Liver (tissue), 9 donors: ENCODE measurements around the gene TATDN2. TPM values are rescaled to one million over a fixed set of nuclear protein-coding genes. Genes with fewer than 3 reads are reported as not detected.

Source experiments
- DNase-seq: peaks from one replicate; pipeline ENCODE4 v3.0.0-alpha.2; 2017; ENCODE audit warnings: low spot score
- H3K27ac ChIP-seq, 2 donors: one replicate each; pipeline ENCODE4 v1.7.0; 2013; ENCODE audit warnings: inconsistent platforms in 2 of 2, low read length in 2 of 2, control low read depth in 1 of 2, low read depth in 1 of 2, mild to moderate bottlenecking in 1 of 2
- H3K27me3 ChIP-seq, 4 donors: one replicate each; pipeline versions ENCODE4 v1.6.1 to v1.7.0; 2013; ENCODE audit warnings: low read length in 3 of 4, inconsistent platforms in 1 of 4, mild to moderate bottlenecking in 1 of 4, moderate library complexity in 1 of 4; ENCODE audit not compliant: control insufficient read depth in 4 of 4, insufficient read depth in 4 of 4
- H3K36me3 ChIP-seq, 4 donors: one replicate each; pipeline versions ENCODE4 v1.6.1 to v1.7.0; 2013; ENCODE audit warnings: low read length in 3 of 4, mild to moderate bottlenecking in 3 of 4, low read depth in 1 of 4, moderate library complexity in 1 of 4; ENCODE audit not compliant: control insufficient read depth in 4 of 4, insufficient read depth in 3 of 4
- H3K4me1 ChIP-seq, 4 donors: one replicate each; pipeline versions ENCODE4 v1.6.1 to v1.7.0; 2013; ENCODE audit warnings: low read length in 3 of 4, mild to moderate bottlenecking in 3 of 4, moderate library complexity in 1 of 4; ENCODE audit not compliant: control insufficient read depth in 4 of 4, insufficient read depth in 4 of 4
- H3K4me3 ChIP-seq, 3 donors: one replicate each; pipeline versions ENCODE4 v1.6.1 to v1.7.0; 2013; ENCODE audit warnings: low read length in 3 of 3, control low read depth in 1 of 3, low read depth in 1 of 3, mild to moderate bottlenecking in 1 of 3
- H3K9ac ChIP-seq, 2 donors: one replicate each; pipeline ENCODE4 v1.7.0; 2013; ENCODE audit warnings: low read length in 2 of 2, mild to moderate bottlenecking in 2 of 2, moderate library complexity in 2 of 2, control low read depth in 1 of 2, low read depth in 1 of 2
- H3K9me3 ChIP-seq, 4 donors: one replicate each; pipeline versions ENCODE4 v1.6.1 to v1.7.0; 2013; ENCODE audit warnings: low read length in 3 of 4; ENCODE audit not compliant: control insufficient read depth in 4 of 4
- ATF3 ChIP-seq: IDR thresholded peaks from 2 replicates; pipeline ENCODE4 v1.6.1; 2016; ENCODE audit warnings: antibody characterized with exemption
- CTCF ChIP-seq: fragments of 150-350 bp; IDR thresholded peaks from 2 replicates; pipeline ENCODE4 v1.5.1; 2017; ENCODE audit warnings: improper control_type of control experiment, low read depth, low read length; ENCODE audit not compliant: missing input control
- EGR1 ChIP-seq, 2 donors: IDR thresholded peaks; 2 replicates each; pipeline ENCODE4 v1.6.1; 2016 to 2018; ENCODE audit warnings: antibody characterized with exemption in 2 of 2, low read depth in 2 of 2
- FOXA1 ChIP-seq: IDR thresholded peaks from 2 replicates; pipeline ENCODE4 v1.6.1; 2016; ENCODE audit warnings: antibody characterized with exemption
- FOXA2 ChIP-seq: IDR thresholded peaks from 2 replicates; pipeline ENCODE4 v1.6.1; 2016; ENCODE audit warnings: antibody characterized with exemption
- GABPA ChIP-seq, 2 donors: IDR thresholded peaks in 1 of 2; conservative IDR thresholded peaks in 1 of 2; 2 replicates each; pipeline ENCODE4 v1.6.1; 2016; ENCODE audit warnings: antibody characterized with exemption in 2 of 2, mild to moderate bottlenecking in 1 of 2, moderate library complexity in 1 of 2
- HNF4A ChIP-seq, 2 donors: conservative IDR thresholded peaks; 2 replicates each; pipeline ENCODE4 v1.6.1; 2016; ENCODE audit warnings: antibody characterized with exemption in 2 of 2, mild to moderate bottlenecking in 2 of 2
- HNF4G ChIP-seq: IDR thresholded peaks from 2 replicates; pipeline ENCODE4 v1.6.1; 2016; ENCODE audit warnings: antibody characterized with exemption
- JUND ChIP-seq, 2 donors: IDR thresholded peaks; 2 replicates each; pipeline ENCODE4 v1.6.1; 2016; ENCODE audit warnings: antibody characterized with exemption in 2 of 2
- NR2F2 ChIP-seq: IDR thresholded peaks from 2 replicates; pipeline ENCODE4 v1.6.1; 2016; ENCODE audit warnings: antibody characterized with exemption
- RAD21 ChIP-seq, 2 donors: IDR thresholded peaks; 2 replicates each; pipeline ENCODE4 v1.6.1; 2016; ENCODE audit warnings: antibody characterized with exemption in 2 of 2, mild to moderate bottlenecking in 2 of 2
- REST ChIP-seq: IDR thresholded peaks from 2 replicates; pipeline ENCODE4 v1.6.1; 2016; ENCODE audit warnings: antibody characterized with exemption, mild to moderate bottlenecking
- RXRA ChIP-seq, 2 donors: IDR thresholded peaks; 2 replicates each; pipeline ENCODE4 v1.6.1; 2017 to 2018; ENCODE audit warnings: antibody characterized with exemption in 2 of 2, mild to moderate bottlenecking in 1 of 2
- SP1 ChIP-seq: IDR thresholded peaks from 2 replicates; pipeline ENCODE4 v1.6.1; 2018; ENCODE audit warnings: antibody characterized with exemption, mild to moderate bottlenecking
- TAF1 ChIP-seq: conservative IDR thresholded peaks from 2 replicates; pipeline ENCODE4 v1.6.1; 2016; ENCODE audit warnings: antibody characterized with exemption, mild to moderate bottlenecking
- YY1 ChIP-seq: IDR thresholded peaks from 2 replicates; pipeline ENCODE4 v1.6.1; 2016; ENCODE audit warnings: antibody characterized with exemption, mild to moderate bottlenecking
- WGBS: extraction: QIAGEN DNeasy Blood & Tissue Kit; methylation state at CpG from one replicate; pipeline ENCODE4 v1.1.7; 2013; 5-methylcytosine and 5-hydroxymethylcytosine counted together
- polyA plus RNA-seq, 2 donors: library from polyadenylated mRNA; stranded (reverse) in 1 of 2; unstranded in 1 of 2; fragments of 200-250 nt in 1 of 2; fragments of >200 nt in 1 of 2; fragmentation: Nextera tagmentation in 1 of 2; extraction: Ambion mirVana in 1 of 2; gene quantifications; one replicate each; pipeline versions ENCODE4 v1.2.1 to v1.2.3, GENCODE V29; 2013 to 2015
- total RNA-seq, 2 donors: library from RNA; depleted of rRNA; stranded (reverse); fragments of >200 nt; gene quantifications; one replicate each; pipeline ENCODE4 v1.2.3, GENCODE V29; 2014
- TF ChIP-seq, protein P1 (sequence below): IDR thresholded peaks from 2 replicates; pipeline ENCODE4 v1.6.1; 2016; ENCODE audit warnings: antibody characterized with exemption
- TF ChIP-seq, protein P2 (sequence below): IDR thresholded peaks from 2 replicates; pipeline ENCODE4 v1.6.1; 2016; ENCODE audit warnings: antibody characterized with exemption
- donor health status: healthy.
- donor health status: healthy.
- donor health status: healthy.
- donor health status: healthy.
- donor health status: healthy.

TATDN2 gene
- total and polyA plus RNA-seq, 4 donors, result 3.7 to 14.2 (median 9.0) TPM

DNA sequence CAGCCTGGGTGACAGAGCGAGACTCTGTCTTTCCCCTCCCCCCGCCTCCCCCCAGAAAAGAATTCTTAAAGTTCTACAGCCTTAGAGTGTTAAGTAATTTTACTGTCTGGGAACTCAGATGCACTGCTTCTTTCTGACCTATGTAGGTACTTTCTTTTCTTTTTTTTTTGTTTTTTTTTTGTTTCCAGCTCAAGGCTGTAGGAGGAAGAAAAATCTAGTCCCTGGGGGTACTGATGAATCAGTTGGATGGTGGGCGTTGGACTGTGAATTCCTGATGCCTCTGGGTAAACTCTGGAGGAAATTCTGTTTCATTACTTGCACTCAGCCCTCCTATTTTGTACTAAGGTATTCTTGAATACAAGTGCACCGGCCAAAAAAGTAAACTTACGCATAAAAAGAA, 33.7 kb downstream of the TATDN2 start:
- Histone ChIP-seq H3K9me3 (no peaks in the 10 kb centered on the region), H3K27ac (no peak overlapping the region), H3K36me3 (peaks cover 9 to 54% (median 22%) of the 10 kb centered on the region in 4 donors), H3K27me3 (no peaks in the 10 kb centered on the region), H3K4me3 (no peak overlapping the region), H3K4me1 (no peaks in the 10 kb centered on the region), H3K9ac (no peak overlapping the region)
- no peak for DNase-seq
- TF ChIP-seq TAF1, result no peak
- no peak for TF ChIP-seq NR2F2
- TF ChIP-seq HNF4A (conservative IDR thresholded peaks at IDR 0.05), result no peak
- TF ChIP-seq GABPA (IDR thresholded peaks at IDR 0.05 in 1 of 2, conservative IDR thresholded peaks at IDR 0.05 in 1 of 2), result no peak
- no peak for TF ChIP-seq RAD21 (IDR thresholded peaks at IDR 0.05)
- no peak for TF ChIP-seq HNF4G
- no peak for TF ChIP-seq ATF3
- TF ChIP-seq JUND (IDR thresholded peaks at IDR 0.05), result no peak
- no peak for TF ChIP-seq FOXA1
- TF ChIP-seq YY1, result no peak
- TF ChIP-seq, protein P1, sequence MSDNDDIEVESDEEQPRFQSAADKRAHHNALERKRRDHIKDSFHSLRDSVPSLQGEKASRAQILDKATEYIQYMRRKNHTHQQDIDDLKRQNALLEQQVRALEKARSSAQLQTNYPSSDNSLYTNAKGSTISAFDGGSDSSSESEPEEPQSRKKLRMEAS, result no peak
- no peak for TF ChIP-seq EGR1 (IDR thresholded peaks at IDR 0.05; ENCODE audit: low read depth in 2 of 2)
- 93% methylated on average over 5 of the region's 5 CpGs for whole genome bisulfite sequencing

DNA sequence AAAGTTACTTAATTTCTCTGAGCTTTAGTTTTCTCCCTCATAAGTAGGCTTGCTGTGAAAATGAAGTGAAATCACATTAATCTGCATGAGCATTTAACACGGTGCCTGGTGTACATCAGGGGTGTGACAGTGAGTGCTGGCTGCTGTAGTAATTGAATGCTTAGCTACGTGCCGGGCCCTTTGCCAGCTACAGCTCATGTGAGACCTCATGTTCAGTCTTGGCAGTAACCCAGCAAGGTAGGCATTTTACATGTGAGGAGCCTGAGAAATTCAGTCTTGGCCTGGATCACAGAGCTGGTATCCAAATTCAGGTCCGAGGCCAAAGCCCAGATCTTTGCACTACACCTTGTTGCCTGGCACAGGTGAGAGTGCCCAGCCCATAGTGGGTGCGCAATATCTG, 35.4 kb downstream of the TATDN2 start:
- no peak overlapping the region for H3K9ac ChIP-seq
- 85% methylated on average over 5 of the region's 5 CpGs for WGBS
- no peaks in the 10 kb centered on the region for H3K9me3 ChIP-seq
- H3K27me3 ChIP-seq, result no peaks in the 10 kb centered on the region
- DNase-seq, result no peak
- no peaks in the 10 kb centered on the region for H3K4me1 ChIP-seq
- no peak overlapping the region for H3K4me3 ChIP-seq
- TF ChIP-seq TAF1, result no peak
- no peak for TF ChIP-seq CTCF
- TF ChIP-seq FOXA2, result no peak
- no peak for TF ChIP-seq RAD21 (IDR thresholded peaks at IDR 0.05)
- no peak for TF ChIP-seq GABPA (IDR thresholded peaks at IDR 0.05 in 1 of 2, conservative IDR thresholded peaks at IDR 0.05 in 1 of 2)
- TF ChIP-seq RXRA (IDR thresholded peaks at IDR 0.05), result no peak
- no peak for TF ChIP-seq HNF4A (conservative IDR thresholded peaks at IDR 0.05)
- no peak for TF ChIP-seq FOXA1
- TF ChIP-seq, protein P2, sequence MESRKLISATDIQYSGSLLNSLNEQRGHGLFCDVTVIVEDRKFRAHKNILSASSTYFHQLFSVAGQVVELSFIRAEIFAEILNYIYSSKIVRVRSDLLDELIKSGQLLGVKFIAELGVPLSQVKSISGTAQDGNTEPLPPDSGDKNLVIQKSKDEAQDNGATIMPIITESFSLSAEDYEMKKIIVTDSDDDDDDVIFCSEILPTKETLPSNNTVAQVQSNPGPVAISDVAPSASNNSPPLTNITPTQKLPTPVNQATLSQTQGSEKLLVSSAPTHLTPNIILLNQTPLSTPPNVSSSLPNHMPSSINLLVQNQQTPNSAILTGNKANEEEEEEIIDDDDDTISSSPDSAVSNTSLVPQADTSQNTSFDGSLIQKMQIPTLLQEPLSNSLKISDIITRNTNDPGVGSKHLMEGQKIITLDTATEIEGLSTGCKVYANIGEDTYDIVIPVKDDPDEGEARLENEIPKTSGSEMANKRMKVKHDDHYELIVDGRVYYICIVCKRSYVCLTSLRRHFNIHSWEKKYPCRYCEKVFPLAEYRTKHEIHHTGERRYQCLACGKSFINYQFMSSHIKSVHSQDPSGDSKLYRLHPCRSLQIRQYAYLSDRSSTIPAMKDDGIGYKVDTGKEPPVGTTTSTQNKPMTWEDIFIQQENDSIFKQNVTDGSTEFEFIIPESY, result no peak
- TF ChIP-seq SP1, result no peak
- TF ChIP-seq EGR1 (IDR thresholded peaks at IDR 0.05; ENCODE audit: low read depth in 2 of 2), result no peak
- no peak for TF ChIP-seq ATF3
- no peak for TF ChIP-seq JUND (IDR thresholded peaks at IDR 0.05)
- no peak for TF ChIP-seq HNF4G
- no peak for TF ChIP-seq REST
- no peak overlapping the region for H3K27ac ChIP-seq
- H3K36me3 ChIP-seq, result peaks cover 7 to 40% (median 21%) of the 10 kb centered on the region in 4 donors
